ENCODE data around the gene HEPN1. TPM values are rescaled to one million over a fixed set of nuclear protein-coding genes. Genes with fewer than 3 reads are reported as not detected.
A peak's percentile ranks its signal among the peaks of the same experiment; 100 is the strongest.

HEPN1 gene
- total RNA-seq, 1 experiment from 2014 or later = not detected

GRCh38 chr11:124937336-124937935, 18.4 kb downstream of the HEPN1 start:
- Histone ChIP-seq H3K36me3 (no peaks in the 10 kb centered on the region), H3K27ac (no peak overlapping the region), H3K4me1 (no peaks in the 10 kb centered on the region), H3K4me3 (no peak overlapping the region), H3K9me3 (replicated peaks) (no peaks in the 10 kb centered on the region), H3K27me3 (no peaks in the 10 kb centered on the region)
- DNase-seq = no peak

GRCh38 chr11:124938206-124938765, 19.2 kb downstream of the HEPN1 start:
- H3K36me3 ChIP-seq = no peaks in the 10 kb centered on the region
- H3K27ac ChIP-seq = no peak overlapping the region
- DNase-seq = no peak
- no peaks in the 10 kb centered on the region for H3K27me3 ChIP-seq
- H3K4me3 ChIP-seq = no peak overlapping the region
- no peaks in the 10 kb centered on the region for H3K4me1 ChIP-seq
- no peaks in the 10 kb centered on the region for H3K9me3 ChIP-seq (replicated peaks)

- no peak overlapping the region for H3K4me3 ChIP-seq
- no peaks in the 10 kb centered on the region for H3K36me3 ChIP-seq
- no peak overlapping the region for H3K27ac ChIP-seq
- H3K27me3 ChIP-seq = no peaks in the 10 kb centered on the region
- no peaks in the 10 kb centered on the region for H3K9me3 ChIP-seq (replicated peaks)
- H3K4me1 ChIP-seq = no peaks in the 10 kb centered on the region
- no peak for DNase-seq
Observed at GRCh38 chr11:124938970-124939369, 19.9 kb downstream of the HEPN1 start.

- no peak for DNase-seq
- H3K27me3 ChIP-seq = no peaks in the 10 kb centered on the region
- no peaks in the 10 kb centered on the region for H3K36me3 ChIP-seq
- no peaks in the 10 kb centered on the region for H3K9me3 ChIP-seq (replicated peaks)
- H3K4me3 ChIP-seq = no peak overlapping the region
- H3K4me1 ChIP-seq = no peaks in the 10 kb centered on the region
- no peak overlapping the region for H3K27ac ChIP-seq
Observed at GRCh38 chr11:124941703-124942102, 22.7 kb downstream of the HEPN1 start.

- no peaks in the 10 kb centered on the region for H3K9me3 ChIP-seq (replicated peaks)
- no peak overlapping the region for H3K27ac ChIP-seq
- H3K4me1 ChIP-seq = no peaks in the 10 kb centered on the region
- H3K4me3 ChIP-seq = no peak overlapping the region
- no peaks in the 10 kb centered on the region for H3K36me3 ChIP-seq
- H3K27me3 ChIP-seq = no peaks in the 10 kb centered on the region
- DNase-seq = no peak
Observed at GRCh38 chr11:124942466-124943253, 23.6 kb downstream of the HEPN1 start.

GRCh38 chr11:124943254-124943616, 24.2 kb downstream of the HEPN1 start:
- no peaks in the 10 kb centered on the region for H3K27me3 ChIP-seq
- H3K4me1 ChIP-seq = no peaks in the 10 kb centered on the region
- H3K4me3 ChIP-seq = no peak overlapping the region
- H3K27ac ChIP-seq = no peak overlapping the region
- H3K36me3 ChIP-seq = no peaks in the 10 kb centered on the region
- DNase-seq = no peak
- no peaks in the 10 kb centered on the region for H3K9me3 ChIP-seq (replicated peaks)

GRCh38 chr11:124943741-124944140, 24.7 kb downstream of the HEPN1 start:
- Histone ChIP-seq H3K4me3 (no peak overlapping the region), H3K27me3 (no peaks in the 10 kb centered on the region)

GRCh38 chr11:124944565-124944964, 25.5 kb downstream of the HEPN1 start:
- Histone ChIP-seq H3K27me3 (no peaks in the 10 kb centered on the region), H3K27ac (no peak overlapping the region), H3K4me3 (no peak overlapping the region), H3K9me3 (replicated peaks) (no peaks in the 10 kb centered on the region), H3K4me1 (no peaks in the 10 kb centered on the region), H3K36me3 (no peaks in the 10 kb centered on the region)
- no peak for DNase-seq

More at GRCh38 chr11:124943741-124944140, 24.7 kb downstream of the HEPN1 start:
- H3K36me3 ChIP-seq = no peaks in the 10 kb centered on the region
- no peaks in the 10 kb centered on the region for H3K9me3 ChIP-seq (replicated peaks)
- DNase-seq = no peak
- no peak overlapping the region for H3K27ac ChIP-seq
- no peaks in the 10 kb centered on the region for H3K4me1 ChIP-seq

- Histone ChIP-seq H3K27ac (no peak overlapping the region), H3K36me3 (no peaks in the 10 kb centered on the region), H3K4me1 (no peaks in the 10 kb centered on the region), H3K27me3 (no peaks in the 10 kb centered on the region), H3K9me3 (replicated peaks) (no peaks in the 10 kb centered on the region), H3K4me3 (no peak overlapping the region)
- DNase-seq = no peak
Observed at GRCh38 chr11:124945826-124946225, 26.8 kb downstream of the HEPN1 start.

- Histone ChIP-seq H3K4me1 (no peaks in the 10 kb centered on the region), H3K27ac (no peak overlapping the region), H3K36me3 (no peaks in the 10 kb centered on the region), H3K27me3 (no peaks in the 10 kb centered on the region), H3K4me3 (no peak overlapping the region), H3K9me3 (replicated peaks) (no peaks in the 10 kb centered on the region)
- DNase-seq = no peak
Observed at GRCh38 chr11:124946735-124947141, 27.7 kb downstream of the HEPN1 start.

GRCh38 chr11:124950601-124951330, 31.7 kb downstream of the HEPN1 start:
- H3K36me3 ChIP-seq = no peaks in the 10 kb centered on the region
- no peak overlapping the region for H3K27ac ChIP-seq
- no peak overlapping the region for H3K4me3 ChIP-seq
- no peak for DNase-seq
- peaks cover 4% of the 10 kb centered on the region; the same call in 1 of the 2 replicates for H3K4me1 ChIP-seq
- no peaks in the 10 kb centered on the region for H3K9me3 ChIP-seq (replicated peaks)
- no peaks in the 10 kb centered on the region for H3K27me3 ChIP-seq

GRCh38 chr11:124951341-124951740, 32.3 kb downstream of the HEPN1 start:
- Histone ChIP-seq H3K27ac (no peak overlapping the region), H3K4me1 (peaks cover 4% of the 10 kb centered on the region; the same call in 1 of the 2 replicates), H3K4me3 (no peak overlapping the region), H3K36me3 (no peaks in the 10 kb centered on the region), H3K27me3 (no peaks in the 10 kb centered on the region), H3K9me3 (replicated peaks) (no peaks in the 10 kb centered on the region)
- no peak for DNase-seq

- DNase-seq = peak; percentile 97 to 98
Observed at GRCh38 chr11:124953753-124954589, 34.9 kb downstream of the HEPN1 start, which contains the start of gene CCDC15. Gene CCDC15, plus strand, starts transcription at chr11:124954202. Its CDS starts 531 bp downstream, at chr11:124954733.

GRCh38 chr11:124954590-124954955, 35.5 kb downstream of the HEPN1 start:
- H3K9me3 ChIP-seq (replicated peaks) = no peaks in the 10 kb centered on the region
- peaks cover 4% of the 10 kb centered on the region; the same call in 1 of the 2 replicates for H3K4me1 ChIP-seq
- peak overlapping the region; percentile 77 for H3K4me3 ChIP-seq
- H3K27me3 ChIP-seq = no peaks in the 10 kb centered on the region
- H3K27ac ChIP-seq = peak overlapping the region; percentile 87
- H3K36me3 ChIP-seq = no peaks in the 10 kb centered on the region
- DNase-seq = no peak

More at GRCh38 chr11:124953753-124954589, 34.9 kb downstream of the HEPN1 start, which contains the start of gene CCDC15:
- peaks cover 4% of the 10 kb centered on the region; the same call in 1 of the 2 replicates for H3K4me1 ChIP-seq
- H3K9me3 ChIP-seq (replicated peaks) = no peaks in the 10 kb centered on the region
- H3K4me3 ChIP-seq = peak within 1 kb of the TSS; percentile 77
- H3K27ac ChIP-seq = peak within 1 kb of the TSS; percentile 87
- H3K36me3 ChIP-seq = no peaks in the 10 kb centered on the region
- no peaks in the 10 kb centered on the region for H3K27me3 ChIP-seq
